HG03565 (cell line): ENCODE results near the gene NRXN2.

ENCODE experiments used
- ATAC-seq: cut with Tn5 transposase; IDR thresholded peaks from one replicate; pipeline ENCODE4 v1.9.1; 2021; ENCODE audit warnings: mild to moderate bottlenecking, moderate library complexity; ENCODE audit not compliant: unreplicated experiment

The NRXN2 gene

GRCh38 chr11:64653388-64653973 is 69.5 kb downstream of the NRXN2 start:
- no peak for ATAC-seq

GRCh38 chr11:64652586-64653387 is 70.2 kb downstream of the NRXN2 start:
- ATAC-seq: no peak

GRCh38 chr11:64650923-64651523 is 72.0 kb downstream of the NRXN2 start:
- ATAC-seq: no peak

GRCh38 chr11:64649291-64649697 is 73.7 kb downstream of the NRXN2 start:
- ATAC-seq: no peak

- ATAC-seq: no peak
Observed at GRCh38 chr11:64648551-64648950, 74.4 kb downstream of the NRXN2 start.

- no peak for ATAC-seq
Observed at GRCh38 chr11:64647019-64647779, 75.8 kb downstream of the NRXN2 start.

- ATAC-seq: no peak
Observed at GRCh38 chr11:64644647-64645275, 78.2 kb downstream of the NRXN2 start.

- no peak for ATAC-seq
Observed at GRCh38 chr11:64643920-64644646, 78.9 kb downstream of the NRXN2 start.

- no peak for ATAC-seq
Observed at GRCh38 chr11:64643256-64643881, 79.6 kb downstream of the NRXN2 start.

GRCh38 chr11:64642871-64643255 is 80.1 kb downstream of the NRXN2 start:
- no peak for ATAC-seq

- ATAC-seq: no peak
Observed at GRCh38 chr11:64642418-64642735, 80.6 kb downstream of the NRXN2 start.

- no peak for ATAC-seq
Observed at GRCh38 chr11:64641596-64642417, 81.2 kb downstream of the NRXN2 start.

GRCh38 chr11:64639885-64640284 is 83.1 kb downstream of the NRXN2 start:
- no peak for ATAC-seq

GRCh38 chr11:64638829-64639228 is 84.2 kb downstream of the NRXN2 start:
- no peak for ATAC-seq

- ATAC-seq: no peak
Observed at GRCh38 chr11:64638018-64638665, 84.9 kb downstream of the NRXN2 start.

GRCh38 chr11:64637334-64638017 is 85.5 kb downstream of the NRXN2 start:
- ATAC-seq: no peak

- ATAC-seq: no peak
Observed at GRCh38 chr11:64633555-64634159, 89.3 kb downstream of the NRXN2 start.

- no peak for ATAC-seq
Observed at GRCh38 chr11:64632654-64633053, 90.3 kb downstream of the NRXN2 start.
